Panc1 (cell line): ENCODE results near the gene ZNF516.

Source experiments
- POLR2AphosphoS5 ChIP-seq: IDR thresholded peaks from 2 replicates; pipeline ENCODE4 v1.6.1; 2012; ENCODE audit warnings: mild to moderate bottlenecking, low read depth, low read length, moderate library complexity
- SIN3A ChIP-seq: IDR thresholded peaks from 2 replicates; pipeline ENCODE4 v1.6.1; 2012; ENCODE audit warnings: low read depth, mild to moderate bottlenecking, low read length, moderate library complexity, borderline replicate concordance; ENCODE audit not compliant: insufficient read depth
- TCF7L2 ChIP-seq: IDR thresholded peaks from 2 replicates; pipeline ENCODE4 v1.6.1; 2011; ENCODE audit warnings: mild to moderate bottlenecking, low read depth, low read length, inconsistent platforms
- TF ChIP-seq, protein P1 (sequence below): fragments of 450-650 bp; IDR thresholded peaks from 2 replicates; pipeline ENCODE4 v1.5.1; 2017; ENCODE audit warnings: mild to moderate bottlenecking

GRCh38 chr18:76339246-76339620 is 155.8 kb downstream of the ZNF516 start:
- TF ChIP-seq SIN3A = no peak
- TF ChIP-seq, protein P1, sequence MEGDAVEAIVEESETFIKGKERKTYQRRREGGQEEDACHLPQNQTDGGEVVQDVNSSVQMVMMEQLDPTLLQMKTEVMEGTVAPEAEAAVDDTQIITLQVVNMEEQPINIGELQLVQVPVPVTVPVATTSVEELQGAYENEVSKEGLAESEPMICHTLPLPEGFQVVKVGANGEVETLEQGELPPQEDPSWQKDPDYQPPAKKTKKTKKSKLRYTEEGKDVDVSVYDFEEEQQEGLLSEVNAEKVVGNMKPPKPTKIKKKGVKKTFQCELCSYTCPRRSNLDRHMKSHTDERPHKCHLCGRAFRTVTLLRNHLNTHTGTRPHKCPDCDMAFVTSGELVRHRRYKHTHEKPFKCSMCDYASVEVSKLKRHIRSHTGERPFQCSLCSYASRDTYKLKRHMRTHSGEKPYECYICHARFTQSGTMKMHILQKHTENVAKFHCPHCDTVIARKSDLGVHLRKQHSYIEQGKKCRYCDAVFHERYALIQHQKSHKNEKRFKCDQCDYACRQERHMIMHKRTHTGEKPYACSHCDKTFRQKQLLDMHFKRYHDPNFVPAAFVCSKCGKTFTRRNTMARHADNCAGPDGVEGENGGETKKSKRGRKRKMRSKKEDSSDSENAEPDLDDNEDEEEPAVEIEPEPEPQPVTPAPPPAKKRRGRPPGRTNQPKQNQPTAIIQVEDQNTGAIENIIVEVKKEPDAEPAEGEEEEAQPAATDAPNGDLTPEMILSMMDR = no peak
- no peak for TF ChIP-seq POLR2AphosphoS5
- no peak for TF ChIP-seq TCF7L2
